ENCODE data around the gene RCBTB2.

DNA sequence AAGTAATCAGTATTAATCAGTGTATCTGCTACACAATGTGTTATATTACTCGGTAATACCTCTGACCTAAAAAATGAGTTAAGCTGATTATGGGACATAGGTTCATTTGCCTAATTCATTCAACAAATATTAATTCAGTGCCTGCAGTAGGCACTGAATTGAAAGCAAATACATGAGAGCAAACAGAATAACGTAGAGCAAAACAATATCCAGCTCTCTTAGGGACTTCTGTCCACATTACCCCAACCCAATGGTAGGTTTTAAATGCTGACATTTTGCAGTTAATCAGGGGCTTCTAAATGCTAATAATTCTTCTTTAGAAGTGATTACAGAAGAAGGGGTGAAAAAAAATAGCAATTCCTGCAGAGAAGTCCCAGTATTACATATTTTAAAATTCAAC lies 4.9 kb downstream of the RCBTB2 start:
- TF ChIP-seq, protein P1, sequence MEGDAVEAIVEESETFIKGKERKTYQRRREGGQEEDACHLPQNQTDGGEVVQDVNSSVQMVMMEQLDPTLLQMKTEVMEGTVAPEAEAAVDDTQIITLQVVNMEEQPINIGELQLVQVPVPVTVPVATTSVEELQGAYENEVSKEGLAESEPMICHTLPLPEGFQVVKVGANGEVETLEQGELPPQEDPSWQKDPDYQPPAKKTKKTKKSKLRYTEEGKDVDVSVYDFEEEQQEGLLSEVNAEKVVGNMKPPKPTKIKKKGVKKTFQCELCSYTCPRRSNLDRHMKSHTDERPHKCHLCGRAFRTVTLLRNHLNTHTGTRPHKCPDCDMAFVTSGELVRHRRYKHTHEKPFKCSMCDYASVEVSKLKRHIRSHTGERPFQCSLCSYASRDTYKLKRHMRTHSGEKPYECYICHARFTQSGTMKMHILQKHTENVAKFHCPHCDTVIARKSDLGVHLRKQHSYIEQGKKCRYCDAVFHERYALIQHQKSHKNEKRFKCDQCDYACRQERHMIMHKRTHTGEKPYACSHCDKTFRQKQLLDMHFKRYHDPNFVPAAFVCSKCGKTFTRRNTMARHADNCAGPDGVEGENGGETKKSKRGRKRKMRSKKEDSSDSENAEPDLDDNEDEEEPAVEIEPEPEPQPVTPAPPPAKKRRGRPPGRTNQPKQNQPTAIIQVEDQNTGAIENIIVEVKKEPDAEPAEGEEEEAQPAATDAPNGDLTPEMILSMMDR (IDR thresholded peaks at IDR 0.05): no peak
- TF ChIP-seq EZH2 (IDR thresholded peaks at IDR 0.05): no peak

Measured in neural progenitor cell (in vitro differentiated cells).